B cell (primary cell): ENCODE results near the gene VAV2. TPM values are rescaled to one million over a fixed set of nuclear protein-coding genes. Genes with fewer than 3 reads are reported as not detected.

Experiments used
- ATAC-seq: fragments of 200-7000 bp; cut with Tn5 transposase; one replicate; pipeline ENCODE4 v1.10.0; 2021; ENCODE audit warnings: low read depth, mild to moderate bottlenecking, moderate number of reproducible peaks, moderate library complexity
- CTCF ChIA-PET: fragments of 350-600 bp; sonication (Branson Sonifier 250); formaldehyde crosslinking; loops from one replicate; lab custom pipeline; 2021; ENCODE audit warnings: antibody characterized with exemption, inconsistent platforms; lab: Charles Lee
- POLR2A ChIA-PET: fragments of 350-600 bp; sonication (Branson Sonifier 250); formaldehyde crosslinking; loops from one replicate; lab custom pipeline; 2021; ENCODE audit warnings: antibody characterized with exemption; lab: Charles Lee
- DNase-seq: peaks from one replicate; pipeline ENCODE4 v3.0.0; 2013
- H2AFZ ChIP-seq: 2 replicates; pipeline ENCODE4 v1.6.1; 2012; ENCODE audit warnings: mild to moderate bottlenecking, low read depth, low read length; ENCODE audit not compliant: insufficient read depth, poor library complexity, severe bottlenecking
- H3K27ac ChIP-seq, 2 donors: 1 replicate in 1 of 2; 2 replicates in 1 of 2; pipeline ENCODE4 v1.5.1; 2012 to 2013; ENCODE audit warnings: low read length in 2 of 2, mild to moderate bottlenecking in 2 of 2, moderate library complexity in 1 of 2
- H3K27me3 ChIP-seq, 4 experiments: fragments of 200-600 bp in 1 of 4; sonication (generic) in 1 of 4; replicated peaks in 1 of 4; 1 replicate in 2 of 4; 2 replicates in 2 of 4; pipeline versions ENCODE4 v1.6.1 to v1.7.0; 2013 to 2016; ENCODE audit warnings: low read length in 3 of 4, mild to moderate bottlenecking in 2 of 4, mixed read lengths in 1 of 4, moderate library complexity in 1 of 4; ENCODE audit not compliant: insufficient read depth in 4 of 4, control insufficient read depth in 3 of 4; ENCODE audit errors: control extremely low read depth in 1 of 4
- H3K36me3 ChIP-seq, 2 experiments: replicated peaks in 1 of 2; 1 replicate in 1 of 2; 2 replicates in 1 of 2; pipeline versions ENCODE4 v1.6.1 to v1.7.1; 2013; ENCODE audit warnings: low read length in 1 of 2; ENCODE audit not compliant: insufficient read depth in 2 of 2, control insufficient read depth in 1 of 2; ENCODE audit errors: control extremely low read depth in 1 of 2, extremely low read depth in 1 of 2
- H3K4me1 ChIP-seq, 2 donors: fragments of 200-600 bp in 1 of 2; sonication (generic) in 1 of 2; 1 replicate in 1 of 2; 2 replicates in 1 of 2; pipeline versions ENCODE4 v1.5.1 to v1.6.1; 2013 to 2017; ENCODE audit warnings: low read length in 2 of 2; ENCODE audit not compliant: control insufficient read depth in 2 of 2, insufficient read depth in 2 of 2
- H3K4me2 ChIP-seq: replicated peaks from 2 replicates; pipeline ENCODE3; 2012; ENCODE audit warnings: mild to moderate bottlenecking, low read depth, low read length; ENCODE audit not compliant: poor library complexity, severe bottlenecking
- H3K4me3 ChIP-seq, 5 experiments: fragments of 200-600 bp in 1 of 5; sonication (generic) in 1 of 5; 1 replicate in 3 of 5; 2 replicates in 2 of 5; pipeline versions ENCODE4 v1.5.1 to v1.7.0; 2011 to 2016; ENCODE audit warnings: low read length in 4 of 5, mild to moderate bottlenecking in 4 of 5, low read depth in 2 of 5, control low read depth in 1 of 5, moderate library complexity in 1 of 5; ENCODE audit not compliant: insufficient read depth in 1 of 5; ENCODE audit errors: control extremely low read depth in 1 of 5, extremely low read depth in 1 of 5
- H3K79me2 ChIP-seq: fragments of 200-600 bp; sonication (generic); one replicate; pipeline ENCODE4 v1.6.0; 2016; ENCODE audit warnings: low read length; ENCODE audit not compliant: control insufficient read depth, insufficient read depth
- H3K9ac ChIP-seq: fragments of 200-600 bp; sonication (generic); 2 replicates; pipeline ENCODE4 v1.6.1; 2017; ENCODE audit warnings: mild to moderate bottlenecking, low read length, moderate library complexity
- H3K9me3 ChIP-seq, 3 donors: one replicate each; pipeline versions ENCODE4 v1.6.1 to v1.7.1; 2013; ENCODE audit warnings: low read length in 2 of 3; ENCODE audit not compliant: control insufficient read depth in 2 of 3, insufficient read depth in 1 of 3; ENCODE audit errors: control extremely low read depth in 1 of 3
- H4K20me1 ChIP-seq: 2 replicates; pipeline ENCODE4 v1.6.0; 2012; ENCODE audit warnings: mild to moderate bottlenecking, low read length; ENCODE audit not compliant: insufficient read depth, control insufficient read depth, poor library complexity, severe bottlenecking
- H3K27ac Mint-ChIP-seq: one replicate; pipeline ENCODE4 v1.8.0; 2021; ENCODE audit warnings: mixed read lengths
- H3K27me3 Mint-ChIP-seq: one replicate; pipeline ENCODE4 v1.8.0; 2021; ENCODE audit warnings: mixed read lengths
- H3K4me1 Mint-ChIP-seq: one replicate; pipeline ENCODE4 v1.8.0; 2021; ENCODE audit warnings: mixed read lengths
- H3K4me3 Mint-ChIP-seq: one replicate; pipeline ENCODE4 v1.8.0; 2021; ENCODE audit warnings: mixed read lengths
- H3K9me3 Mint-ChIP-seq: one replicate; pipeline ENCODE4 v1.8.0; 2022; ENCODE audit warnings: mixed read lengths; ENCODE audit not compliant: insufficient read depth
- CTCF ChIP-seq: fragments of 200-600 bp; IDR thresholded peaks from one replicate; pipeline ENCODE4 v1.8.0; 2022; ENCODE audit warnings: antibody characterized with exemption, mild to moderate bottlenecking
- EZH2 ChIP-seq: IDR thresholded peaks from 2 replicates; pipeline ENCODE4 v1.6.1; 2012; ENCODE audit warnings: borderline replicate concordance, low read depth, mild to moderate bottlenecking, moderate library complexity, low read length; ENCODE audit not compliant: insufficient read depth, poor library complexity, severe bottlenecking
- WGBS: methylation state at CpG from one replicate; pipeline ENCODE4 v1.1.5; 2013; ENCODE audit warnings: missing lambda C conversion rate; ENCODE audit not compliant: insufficient coverage; 5-methylcytosine and 5-hydroxymethylcytosine counted together
- intact Hi-C: fragments of 100-400 bp; cut with micrococcal nuclease; formaldehyde crosslinking; loops from one replicate; pipeline ENCODE4 v1.10.0; 2022
- polyA plus RNA-seq: library from polyadenylated mRNA; depleted of rRNA; stranded (reverse); fragments of >200 nt; gene quantifications from 2 replicates; pipeline ENCODE4 v1.2.3, GENCODE V29; 2012
- total RNA-seq, 2 donors: library from RNA; stranded (reverse); fragments of 120-200 nt in 1 of 2; gene quantifications; 1 replicate in 1 of 2; 2 replicates in 1 of 2; pipeline versions ENCODE4 v1.2.3 to v1.2.4, GENCODE V29; 2013 to 2022

VAV2 gene
- total and polyA plus RNA-seq, 2 donors (not counting 1 experiment from before 2014, with no cell fraction given), result 34.4 to 128 TPM

GRCh38 chr9:134011401-134011800 lies 19.3 kb upstream of the VAV2 start:
- Histone ChIP-seq H3K27me3 (peaks cover 0 to 16% (median 0%) of the 10 kb centered on the region in 4 experiments), H3K9ac (no peak overlapping the region), H3K36me3 (no peaks in the 10 kb centered on the region), H3K4me2 (no peak overlapping the region), H3K79me2 (no peaks in the 10 kb centered on the region), H2AFZ (no peak overlapping the region), H3K4me1 (no peaks in the 10 kb centered on the region), H3K27ac (no peak overlapping the region), H3K4me3 (no peak overlapping the region), H4K20me1 (no peaks in the 10 kb centered on the region), H3K9me3 (peaks cover 0 to 24% (median 0%) of the 10 kb centered on the region in 3 donors)
- Mint-ChIP-seq H3K4me3 (no peak overlapping the region), H3K4me1 (no peaks in the 10 kb centered on the region), H3K27ac (no peak overlapping the region), H3K27me3 (peaks cover 16% of the 10 kb centered on the region), H3K9me3 (no peaks in the 10 kb centered on the region)
- intact Hi-C loops, result no loop called here
- 100% methylated on average over 5 of the region's 6 CpGs for WGBS
- no peak for TF ChIP-seq EZH2
- no peak for TF ChIP-seq CTCF
- CTCF ChIA-PET, result interaction anchor here (0.5 to 0.9 kb wide), 2 partner anchors 17 to 145 kb away, joined by 3 to 4 read pairs; no protein-coding TSS in a partner anchor
- DNase-seq, result no peak
- ATAC-seq, result no peak
- POLR2A ChIA-PET, result no interaction called here

GRCh38 chr9:134010310-134011173 lies 18.4 kb upstream of the VAV2 start:
- Histone ChIP-seq H3K4me3 (no peak overlapping the region), H3K27ac (no peak overlapping the region), H3K36me3 (no peaks in the 10 kb centered on the region), H3K4me2 (no peak overlapping the region), H3K9me3 (peaks cover 0 to 24% (median 0%) of the 10 kb centered on the region in 3 donors), H3K27me3 (peaks cover 0 to 16% (median 0%) of the 10 kb centered on the region in 4 experiments), H2AFZ (no peak overlapping the region), H3K79me2 (no peaks in the 10 kb centered on the region), H3K4me1 (no peaks in the 10 kb centered on the region), H3K9ac (no peak overlapping the region), H4K20me1 (no peaks in the 10 kb centered on the region)
- ChIA-PET CTCF (no interaction called here), POLR2A (no interaction called here)
- Mint-ChIP-seq H3K9me3 (no peaks in the 10 kb centered on the region), H3K4me1 (no peaks in the 10 kb centered on the region), H3K4me3 (no peak overlapping the region), H3K27ac (no peak overlapping the region), H3K27me3 (peaks cover 16% of the 10 kb centered on the region)
- no peak for TF ChIP-seq EZH2
- TF ChIP-seq CTCF, result no peak
- DNase-seq (no peak), ATAC-seq (no peak)
- 48% methylated on average over 17 of the region's 20 CpGs for whole genome bisulfite sequencing
- intact Hi-C loops, result no loop called here
